Uterus (tissue), 2 donors: Measurements from ENCODE around the gene PKM.

Experiments used
- POLR2A ChIP-seq, 2 donors: fragments of 450-650 bp; IDR thresholded peaks; one replicate each; pipeline ENCODE4 v1.6.1; 2016; ENCODE audit warnings: antibody characterized with exemption in 2 of 2, mild to moderate bottlenecking in 1 of 2, moderate library complexity in 1 of 2
- TF ChIP-seq, protein P1 (sequence below), 4 experiments: fragments of 200-600 bp in 2 of 4; fragments of 450-650 bp in 2 of 4; sonication (generic) in 2 of 4; IDR thresholded peaks; one replicate each; pipeline ENCODE4 v1.5.1; 2016 to 2019; ENCODE audit warnings: antibody characterized with exemption in 4 of 4, mild to moderate bottlenecking in 2 of 4, moderate library complexity in 1 of 4

DNA sequence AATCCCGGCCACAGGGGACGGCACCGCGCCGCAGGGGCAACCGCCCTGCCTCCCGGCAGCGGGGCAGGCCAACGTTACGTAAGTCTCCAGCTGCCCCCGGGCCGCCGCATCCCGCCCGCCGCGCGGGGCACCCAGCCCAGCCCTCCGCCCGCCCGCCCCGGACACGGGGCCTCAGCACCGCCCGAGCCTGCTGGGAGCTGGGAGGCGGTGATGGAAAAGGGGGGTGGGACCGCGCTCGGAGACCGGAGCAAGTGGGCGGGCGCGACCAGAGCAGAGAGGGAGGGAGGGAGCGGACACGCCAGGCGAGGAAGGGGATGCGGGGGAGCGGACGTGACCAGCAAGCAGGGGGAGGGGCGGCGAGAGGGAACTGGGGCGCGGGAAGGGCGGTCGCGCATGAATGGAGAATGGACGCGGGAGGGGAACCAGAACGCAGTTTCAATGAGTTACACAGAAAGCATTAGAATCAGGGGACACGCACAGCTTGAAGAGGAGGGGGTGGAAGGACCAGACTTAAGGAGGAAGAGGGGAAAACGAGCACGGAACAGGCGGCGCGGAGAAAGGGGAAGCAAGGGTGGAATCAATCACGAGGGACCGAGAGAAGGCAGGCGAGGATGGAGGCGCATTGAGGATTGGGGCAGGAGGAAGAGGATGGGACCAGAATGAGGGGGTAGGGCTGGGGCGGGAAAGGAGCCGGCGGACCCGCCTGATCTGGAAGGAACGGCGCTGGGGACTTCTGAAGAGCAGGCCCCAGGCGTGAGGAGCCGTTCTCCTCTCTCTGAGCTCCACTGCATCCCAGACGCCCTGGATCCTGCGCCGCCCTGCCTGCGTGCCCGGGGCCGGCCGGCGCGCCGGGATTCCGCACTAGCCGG, 559 bp downstream of the PKM start:
- TF ChIP-seq, protein P1, sequence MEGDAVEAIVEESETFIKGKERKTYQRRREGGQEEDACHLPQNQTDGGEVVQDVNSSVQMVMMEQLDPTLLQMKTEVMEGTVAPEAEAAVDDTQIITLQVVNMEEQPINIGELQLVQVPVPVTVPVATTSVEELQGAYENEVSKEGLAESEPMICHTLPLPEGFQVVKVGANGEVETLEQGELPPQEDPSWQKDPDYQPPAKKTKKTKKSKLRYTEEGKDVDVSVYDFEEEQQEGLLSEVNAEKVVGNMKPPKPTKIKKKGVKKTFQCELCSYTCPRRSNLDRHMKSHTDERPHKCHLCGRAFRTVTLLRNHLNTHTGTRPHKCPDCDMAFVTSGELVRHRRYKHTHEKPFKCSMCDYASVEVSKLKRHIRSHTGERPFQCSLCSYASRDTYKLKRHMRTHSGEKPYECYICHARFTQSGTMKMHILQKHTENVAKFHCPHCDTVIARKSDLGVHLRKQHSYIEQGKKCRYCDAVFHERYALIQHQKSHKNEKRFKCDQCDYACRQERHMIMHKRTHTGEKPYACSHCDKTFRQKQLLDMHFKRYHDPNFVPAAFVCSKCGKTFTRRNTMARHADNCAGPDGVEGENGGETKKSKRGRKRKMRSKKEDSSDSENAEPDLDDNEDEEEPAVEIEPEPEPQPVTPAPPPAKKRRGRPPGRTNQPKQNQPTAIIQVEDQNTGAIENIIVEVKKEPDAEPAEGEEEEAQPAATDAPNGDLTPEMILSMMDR (IDR thresholded peaks at IDR 0.05) = peak in 2 of 4 experiments; percentile 8 to 32
- peak; percentile 36 to 81 for TF ChIP-seq POLR2A (IDR thresholded peaks at IDR 0.05)
